Neural cell (in vitro differentiated cells): ENCODE measurements around the gene TPT1. TPM values are rescaled to one million over a fixed set of nuclear protein-coding genes. Genes with fewer than 3 reads are reported as not detected.

Experiments
- H2AFZ ChIP-seq: fragments of 200-600, 300-800 bp; sonication (generic), shearing (Covaris generic); 2 replicates; pipeline ENCODE4 v1.6.0; 2014; ENCODE audit warnings: low read depth, mild to moderate bottlenecking, antibody characterized with exemption, low read length, moderate library complexity
- H3F3A ChIP-seq: fragments of 200-600 bp; shearing (Covaris generic); 2 replicates; pipeline ENCODE4 v1.6.1; 2016; ENCODE audit warnings: mild to moderate bottlenecking, moderate library complexity, mixed read lengths, antibody characterized with exemption, low read length; ENCODE audit not compliant: insufficient read depth, poor library complexity, severe bottlenecking
- H3K27ac ChIP-seq: fragments of 200-600, 300-800 bp; sonication (generic), shearing (Covaris generic); 2 replicates; pipeline ENCODE4 v1.5.1; 2014; ENCODE audit warnings: mild to moderate bottlenecking, low read length, moderate library complexity
- H3K27me3 ChIP-seq: fragments of 300-800, 200-600 bp; sonication (generic), shearing (Covaris generic); 2 replicates; pipeline ENCODE4 v1.6.0; 2014; ENCODE audit warnings: mild to moderate bottlenecking, low read depth, low read length, moderate library complexity; ENCODE audit not compliant: insufficient read depth
- H3K36me3 ChIP-seq: fragments of 300-800, 200-600 bp; sonication (generic), shearing (Covaris generic); 2 replicates; pipeline ENCODE4 v1.5.1; 2014; ENCODE audit warnings: mild to moderate bottlenecking, antibody characterized with exemption, low read length, moderate library complexity; ENCODE audit not compliant: insufficient read depth
- H3K4me2 ChIP-seq: fragments of 300-800, 200-600 bp; sonication (generic), shearing (Covaris generic); 2 replicates; pipeline ENCODE4 v1.6.0; 2014; ENCODE audit warnings: mild to moderate bottlenecking, low read length
- H3K4me3 ChIP-seq: fragments of 300-800, 200-600 bp; sonication (generic), shearing (Covaris generic); 2 replicates; pipeline ENCODE4 v1.5.1; 2014; ENCODE audit warnings: mild to moderate bottlenecking, low read length, moderate library complexity
- H3K79me2 ChIP-seq: fragments of 200-600 bp; shearing (Covaris generic); replicated peaks from 2 replicates; pipeline ENCODE4 v1.6.0; 2014; ENCODE audit warnings: mild to moderate bottlenecking, low read length, moderate library complexity; ENCODE audit not compliant: insufficient read depth
- H3K9ac ChIP-seq: fragments of 300-800, 200-600 bp; sonication (generic), shearing (Covaris generic); 2 replicates; pipeline ENCODE4 v1.6.1; 2016; ENCODE audit warnings: mild to moderate bottlenecking, low read length, mixed read lengths
- H3K9me2 ChIP-seq: fragments of 200-600 bp; shearing (Covaris generic); 2 replicates; pipeline ENCODE4 v1.6.1; 2016; ENCODE audit warnings: mild to moderate bottlenecking, low read length, mixed read lengths; ENCODE audit not compliant: insufficient read depth
- H3K9me3 ChIP-seq: fragments of 200-600, 300-800 bp; sonication (generic), shearing (Covaris generic); 2 replicates; pipeline ENCODE4 v1.6.1; 2016; ENCODE audit warnings: mild to moderate bottlenecking, mixed run types, low read length, moderate library complexity, mixed read lengths
- H4K20me1 ChIP-seq: fragments of 200-600 bp; shearing (Covaris generic); 2 replicates; pipeline ENCODE4 v1.6.1; 2016; ENCODE audit warnings: mild to moderate bottlenecking, mixed run types; ENCODE audit not compliant: insufficient read depth
- EP300 ChIP-seq: fragments of 450-650 bp; conservative IDR thresholded peaks from 2 replicates; pipeline ENCODE4 v1.6.1; 2014; ENCODE audit warnings: antibody characterized with exemption, mild to moderate bottlenecking, moderate library complexity; ENCODE audit not compliant: poor library complexity, severe bottlenecking
- EZH2 ChIP-seq: fragments of 200-600, 300-800 bp; shearing (Covaris generic), sonication (generic); IDR thresholded peaks from 2 replicates; pipeline ENCODE4 v1.6.1; 2014; ENCODE audit warnings: antibody characterized with exemption, low read length, borderline replicate concordance, mild to moderate bottlenecking; ENCODE audit not compliant: insufficient read depth, poor library complexity, severe bottlenecking
- MXI1 ChIP-seq: fragments of 450-650 bp; conservative IDR thresholded peaks from 2 replicates; pipeline ENCODE4 v1.6.1; 2014; ENCODE audit warnings: antibody characterized with exemption, mild to moderate bottlenecking; ENCODE audit not compliant: poor library complexity, severe bottlenecking
- POLR2AphosphoS5 ChIP-seq: IDR thresholded peaks from 2 replicates; pipeline ENCODE4 v1.6.1; 2012
- RAD21 ChIP-seq: fragments of 450-650 bp; conservative IDR thresholded peaks from 2 replicates; pipeline ENCODE4 v1.6.1; 2014; ENCODE audit warnings: antibody characterized with exemption, mild to moderate bottlenecking, moderate library complexity
- SMC3 ChIP-seq: fragments of 450-650 bp; conservative IDR thresholded peaks from 2 replicates; pipeline ENCODE4 v1.6.1; 2014; ENCODE audit warnings: antibody characterized with exemption, mild to moderate bottlenecking, moderate library complexity; ENCODE audit not compliant: poor library complexity
- TAF1 ChIP-seq: IDR thresholded peaks from 2 replicates; pipeline ENCODE4 v1.6.1; 2012; ENCODE audit warnings: low read depth
- polyA plus RNA-seq: library from polyadenylated mRNA; depleted of rRNA; stranded (reverse); fragments of >200 nt; gene quantifications from 2 replicates; pipeline ENCODE4 v1.2.3, GENCODE V29; 2014
- TF ChIP-seq, protein P1 (sequence below): IDR thresholded peaks from 2 replicates; pipeline ENCODE4 v1.6.1; 2012; ENCODE audit warnings: borderline replicate concordance
- TF ChIP-seq, protein P2 (sequence below): fragments of 450-650 bp; IDR thresholded peaks from 2 replicates; pipeline ENCODE4 v1.5.1; 2014; ENCODE audit warnings: antibody characterized with exemption, mild to moderate bottlenecking, moderate library complexity; ENCODE audit not compliant: poor library complexity, severe bottlenecking

The TPT1 gene
- polyA plus RNA-seq, 1 donor from 2014 or later = 2,071 TPM

GRCh38 chr13:45368571-45368970 lies 27.6 kb upstream of the TPT1 start:
- Histone ChIP-seq H3F3A (no peaks in the 10 kb centered on the region), H3K79me2 (no peaks in the 10 kb centered on the region), H3K4me3 (no peak overlapping the region), H4K20me1 (no peaks in the 10 kb centered on the region), H3K9me2 (no peaks in the 10 kb centered on the region), H3K9ac (no peak overlapping the region), H3K9me3 (no peaks in the 10 kb centered on the region), H3K4me2 (no peak overlapping the region), H3K27me3 (no peaks in the 10 kb centered on the region), H3K27ac (no peak overlapping the region), H2AFZ (no peak overlapping the region), H3K36me3 (no peaks in the 10 kb centered on the region)
- TF ChIP-seq SMC3 (no peak), EZH2 (no peak), TAF1 (no peak), EP300 (no peak), POLR2AphosphoS5 (no peak), MXI1 (no peak), RAD21 (no peak)
- TF ChIP-seq, protein P1, sequence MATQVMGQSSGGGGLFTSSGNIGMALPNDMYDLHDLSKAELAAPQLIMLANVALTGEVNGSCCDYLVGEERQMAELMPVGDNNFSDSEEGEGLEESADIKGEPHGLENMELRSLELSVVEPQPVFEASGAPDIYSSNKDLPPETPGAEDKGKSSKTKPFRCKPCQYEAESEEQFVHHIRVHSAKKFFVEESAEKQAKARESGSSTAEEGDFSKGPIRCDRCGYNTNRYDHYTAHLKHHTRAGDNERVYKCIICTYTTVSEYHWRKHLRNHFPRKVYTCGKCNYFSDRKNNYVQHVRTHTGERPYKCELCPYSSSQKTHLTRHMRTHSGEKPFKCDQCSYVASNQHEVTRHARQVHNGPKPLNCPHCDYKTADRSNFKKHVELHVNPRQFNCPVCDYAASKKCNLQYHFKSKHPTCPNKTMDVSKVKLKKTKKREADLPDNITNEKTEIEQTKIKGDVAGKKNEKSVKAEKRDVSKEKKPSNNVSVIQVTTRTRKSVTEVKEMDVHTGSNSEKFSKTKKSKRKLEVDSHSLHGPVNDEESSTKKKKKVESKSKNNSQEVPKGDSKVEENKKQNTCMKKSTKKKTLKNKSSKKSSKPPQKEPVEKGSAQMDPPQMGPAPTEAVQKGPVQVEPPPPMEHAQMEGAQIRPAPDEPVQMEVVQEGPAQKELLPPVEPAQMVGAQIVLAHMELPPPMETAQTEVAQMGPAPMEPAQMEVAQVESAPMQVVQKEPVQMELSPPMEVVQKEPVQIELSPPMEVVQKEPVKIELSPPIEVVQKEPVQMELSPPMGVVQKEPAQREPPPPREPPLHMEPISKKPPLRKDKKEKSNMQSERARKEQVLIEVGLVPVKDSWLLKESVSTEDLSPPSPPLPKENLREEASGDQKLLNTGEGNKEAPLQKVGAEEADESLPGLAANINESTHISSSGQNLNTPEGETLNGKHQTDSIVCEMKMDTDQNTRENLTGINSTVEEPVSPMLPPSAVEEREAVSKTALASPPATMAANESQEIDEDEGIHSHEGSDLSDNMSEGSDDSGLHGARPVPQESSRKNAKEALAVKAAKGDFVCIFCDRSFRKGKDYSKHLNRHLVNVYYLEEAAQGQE = no peak
- TF ChIP-seq, protein P2, sequence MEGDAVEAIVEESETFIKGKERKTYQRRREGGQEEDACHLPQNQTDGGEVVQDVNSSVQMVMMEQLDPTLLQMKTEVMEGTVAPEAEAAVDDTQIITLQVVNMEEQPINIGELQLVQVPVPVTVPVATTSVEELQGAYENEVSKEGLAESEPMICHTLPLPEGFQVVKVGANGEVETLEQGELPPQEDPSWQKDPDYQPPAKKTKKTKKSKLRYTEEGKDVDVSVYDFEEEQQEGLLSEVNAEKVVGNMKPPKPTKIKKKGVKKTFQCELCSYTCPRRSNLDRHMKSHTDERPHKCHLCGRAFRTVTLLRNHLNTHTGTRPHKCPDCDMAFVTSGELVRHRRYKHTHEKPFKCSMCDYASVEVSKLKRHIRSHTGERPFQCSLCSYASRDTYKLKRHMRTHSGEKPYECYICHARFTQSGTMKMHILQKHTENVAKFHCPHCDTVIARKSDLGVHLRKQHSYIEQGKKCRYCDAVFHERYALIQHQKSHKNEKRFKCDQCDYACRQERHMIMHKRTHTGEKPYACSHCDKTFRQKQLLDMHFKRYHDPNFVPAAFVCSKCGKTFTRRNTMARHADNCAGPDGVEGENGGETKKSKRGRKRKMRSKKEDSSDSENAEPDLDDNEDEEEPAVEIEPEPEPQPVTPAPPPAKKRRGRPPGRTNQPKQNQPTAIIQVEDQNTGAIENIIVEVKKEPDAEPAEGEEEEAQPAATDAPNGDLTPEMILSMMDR = no peak

DNA sequence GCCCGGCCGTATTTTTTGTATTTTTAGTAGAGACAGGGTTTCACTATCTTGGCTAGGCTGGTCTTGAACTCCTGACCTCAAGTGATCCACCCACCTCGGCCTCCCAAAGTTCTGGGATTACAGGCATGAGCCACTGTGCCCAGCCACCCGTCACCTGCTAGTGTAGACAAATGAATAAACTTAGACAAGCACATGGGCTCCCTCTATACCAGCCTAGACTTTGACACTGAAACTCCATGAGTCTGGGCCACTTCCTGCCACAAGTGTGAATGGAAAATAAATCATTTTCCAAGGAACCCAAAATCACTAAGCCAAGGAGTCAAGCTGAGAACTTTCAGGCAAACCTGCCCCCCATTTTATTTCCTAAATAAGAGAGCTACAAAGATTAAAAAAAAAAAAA lies 27.0 kb upstream of the TPT1 start:
- H3K27me3 ChIP-seq = no peaks in the 10 kb centered on the region
- no peak overlapping the region for H3K9ac ChIP-seq
- no peaks in the 10 kb centered on the region for H3F3A ChIP-seq
- TF ChIP-seq TAF1 = no peak
- TF ChIP-seq, protein P1 = no peak
- TF ChIP-seq SMC3 = no peak
- no peak for TF ChIP-seq RAD21
- no peak for TF ChIP-seq EZH2
- TF ChIP-seq POLR2AphosphoS5 = no peak
- TF ChIP-seq, protein P2 = no peak
- no peak for TF ChIP-seq MXI1
- TF ChIP-seq EP300 = no peak
- no peak overlapping the region for H3K27ac ChIP-seq
- peaks cover under 1% of the 10 kb centered on the region for H3K36me3 ChIP-seq
- no peaks in the 10 kb centered on the region for H3K79me2 ChIP-seq
- no peak overlapping the region for H3K4me3 ChIP-seq
- peaks cover 3% of the 10 kb centered on the region for H3K9me3 ChIP-seq
- H2AFZ ChIP-seq = no peak overlapping the region
- H3K9me2 ChIP-seq = no peaks in the 10 kb centered on the region
- no peaks in the 10 kb centered on the region for H4K20me1 ChIP-seq
- no peak overlapping the region for H3K4me2 ChIP-seq
